HG02571 (cell line): ENCODE results near the gene EPHA6.
"Not testable (repeated sequence)": the region's sequence is repeated elsewhere in the genome, so short reads cannot be mapped to it uniquely, and the experiment has no call there.

Source experiments
- ATAC-seq: cut with Tn5 transposase; IDR thresholded peaks from one replicate; pipeline ENCODE4 v1.9.1; 2021; ENCODE audit warnings: mild to moderate bottlenecking, moderate library complexity; ENCODE audit not compliant: unreplicated experiment

Gene EPHA6

DNA sequence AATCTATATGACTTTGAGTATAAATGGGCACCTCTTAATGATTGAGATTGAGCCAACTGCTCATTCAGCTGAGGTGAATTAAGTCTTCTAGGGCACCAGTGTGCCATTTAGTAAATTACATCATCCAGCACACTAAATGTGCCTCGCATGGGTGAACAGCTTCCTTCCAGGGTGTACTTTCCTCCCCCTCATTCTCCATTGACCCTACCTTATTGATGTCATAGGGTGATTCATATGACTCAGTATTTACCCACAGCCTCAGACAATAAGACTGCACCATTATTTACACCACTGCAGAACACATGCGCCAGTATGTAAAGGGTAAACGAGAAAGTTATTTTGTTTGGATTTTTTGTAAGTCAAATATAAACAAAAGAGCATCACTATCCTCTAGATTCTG is 765.0 kb downstream of the EPHA6 start:
- ATAC-seq = no peak

GRCh38 chr3:97610626-97611025 is 796.2 kb downstream of the EPHA6 start:
- no peak for ATAC-seq

GRCh38 chr3:97612632-97613031 is 798.2 kb downstream of the EPHA6 start:
- ATAC-seq = no peak

- no peak for ATAC-seq
Observed at GRCh38 chr3:97613139-97613538, 798.7 kb downstream of the EPHA6 start.

DNA sequence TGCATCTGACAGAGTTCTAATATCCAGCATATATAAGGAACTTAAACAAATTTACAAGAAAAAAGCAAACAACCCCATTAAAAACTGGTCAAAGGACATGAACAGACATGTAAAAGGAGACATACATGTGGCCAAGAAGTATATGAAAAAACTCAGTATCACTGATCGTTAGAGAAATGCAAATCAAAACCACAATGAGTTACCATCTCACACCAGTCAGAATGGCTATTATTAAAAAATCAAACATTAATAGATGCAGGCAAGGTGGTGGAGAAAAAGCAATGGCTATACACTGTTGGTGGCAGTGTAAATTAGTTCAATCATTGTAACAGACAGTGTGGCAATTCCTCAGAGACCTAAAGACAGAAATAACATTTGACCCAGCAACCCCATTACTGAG is 806.1 kb downstream of the EPHA6 start:
- not testable (repeated sequence) for ATAC-seq

GRCh38 chr3:97636465-97636864 is 822.1 kb downstream of the EPHA6 start:
- no peak for ATAC-seq

DNA sequence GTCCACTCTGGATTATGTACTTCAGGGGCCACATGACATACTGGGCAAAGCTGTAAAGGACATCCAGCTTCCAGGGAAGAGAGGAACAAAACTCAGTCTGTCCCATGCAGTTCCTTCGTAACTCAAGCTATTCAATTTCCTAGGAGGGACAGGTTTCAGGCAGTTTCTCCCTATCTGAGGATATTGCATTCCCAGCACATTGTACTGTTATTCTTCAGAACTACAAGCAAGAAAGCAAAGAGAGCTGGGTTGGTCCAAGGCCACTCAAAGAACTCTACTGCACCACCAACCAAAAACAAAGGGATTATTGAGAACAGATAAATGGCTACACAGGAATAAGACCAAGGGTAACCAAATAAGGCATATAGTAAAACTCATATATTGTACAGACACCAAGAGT is 832.5 kb downstream of the EPHA6 start:
- ATAC-seq = no peak

- ATAC-seq = no peak
Observed at GRCh38 chr3:97647441-97647982, 833.1 kb downstream of the EPHA6 start.

GRCh38 chr3:97655971-97656370 is 841.6 kb downstream of the EPHA6 start:
- no peak for ATAC-seq

DNA sequence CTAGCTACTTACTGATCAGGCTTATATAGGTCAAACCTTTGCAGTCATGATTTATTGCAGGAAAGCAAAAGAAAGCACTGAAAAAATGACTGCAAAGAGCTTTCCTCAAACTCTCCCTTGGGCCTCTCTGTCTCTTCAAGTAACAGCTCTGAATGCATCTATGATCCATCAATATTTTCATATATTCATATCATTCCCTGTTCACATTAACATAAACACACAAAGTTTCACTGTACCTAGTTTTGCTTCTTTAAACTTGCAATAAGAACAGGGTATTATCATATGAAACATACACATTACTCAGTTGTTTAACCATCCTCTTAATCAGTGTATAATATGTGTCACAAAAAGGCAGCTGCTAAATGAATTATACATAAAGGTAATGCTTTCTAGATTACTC is 842.2 kb downstream of the EPHA6 start:
- ATAC-seq = no peak

DNA sequence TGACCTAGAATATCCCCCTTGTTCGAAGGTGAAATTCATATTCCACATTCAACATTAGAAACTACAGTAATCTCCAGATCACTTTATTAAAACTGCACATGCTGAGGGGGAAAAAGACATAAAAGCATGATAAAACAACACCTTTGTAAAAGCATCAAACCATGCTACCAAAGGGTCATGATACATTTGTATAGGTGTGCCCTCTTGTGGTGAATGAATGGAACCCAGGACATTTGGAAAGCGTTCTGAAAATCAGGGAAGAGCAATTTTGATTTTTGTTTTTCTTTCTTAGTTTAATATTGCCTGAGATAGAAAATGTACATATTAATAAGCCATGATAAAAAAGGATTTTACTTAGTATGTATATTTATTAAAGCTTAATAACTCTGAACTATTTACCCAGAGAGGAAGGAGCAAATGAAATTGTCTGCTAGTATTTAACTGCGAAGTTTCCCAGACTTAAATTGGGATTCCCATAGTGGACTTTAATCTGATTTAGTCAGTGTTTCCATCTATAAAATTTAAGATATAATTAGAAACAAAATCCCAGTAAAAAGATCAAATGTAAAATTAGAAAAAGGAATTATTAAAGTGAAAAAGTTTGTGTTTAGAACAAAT is 844.4 kb downstream of the EPHA6 start:
- ATAC-seq = no peak

- no peak for ATAC-seq
Observed at GRCh38 chr3:97662264-97662663, 847.9 kb downstream of the EPHA6 start.

- ATAC-seq = no peak
Observed at GRCh38 chr3:97662762-97663161, 848.4 kb downstream of the EPHA6 start.

GRCh38 chr3:97665896-97666295 is 851.5 kb downstream of the EPHA6 start:
- no peak for ATAC-seq

DNA sequence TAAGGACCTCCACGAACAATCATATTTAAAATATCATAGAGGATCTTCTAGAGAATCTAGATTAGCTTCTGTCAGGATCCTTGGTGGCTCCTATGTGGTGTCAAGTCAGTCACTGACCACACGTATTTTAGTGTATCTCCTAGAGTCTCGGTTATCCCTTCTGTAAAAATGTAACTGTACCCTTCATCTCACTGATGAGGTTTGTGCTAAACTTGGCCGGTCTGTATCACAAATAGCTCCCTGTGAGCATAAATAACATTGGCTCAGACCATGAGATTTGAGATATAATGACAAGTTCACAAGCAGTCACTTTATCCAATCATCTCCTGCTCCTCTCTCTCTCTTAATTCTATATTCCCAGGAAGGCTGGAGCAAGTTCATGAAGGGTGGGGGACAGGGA is 856.6 kb downstream of the EPHA6 start:
- ATAC-seq = no peak

GRCh38 chr3:97673357-97673997 is 859.1 kb downstream of the EPHA6 start:
- ATAC-seq = no peak

DNA sequence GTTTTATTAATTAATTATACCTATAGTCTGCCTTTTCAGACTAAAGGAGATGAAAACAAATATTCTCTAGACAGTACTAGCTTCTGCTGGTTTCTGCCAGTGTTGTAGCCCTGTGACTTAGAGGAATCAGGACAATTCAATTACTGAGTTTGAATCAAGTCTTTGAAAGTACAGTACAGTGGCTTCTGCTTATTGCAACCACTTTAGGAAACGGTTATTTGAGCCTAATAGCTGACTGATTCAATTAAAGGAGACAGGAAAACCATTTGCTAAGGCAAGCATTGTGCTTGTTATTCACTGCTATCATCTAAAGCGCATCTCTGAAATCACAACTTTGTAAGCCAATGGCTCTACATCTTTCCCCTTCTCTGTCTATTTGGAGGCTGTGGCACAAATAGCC is 860.1 kb downstream of the EPHA6 start:
- ATAC-seq = no peak

DNA sequence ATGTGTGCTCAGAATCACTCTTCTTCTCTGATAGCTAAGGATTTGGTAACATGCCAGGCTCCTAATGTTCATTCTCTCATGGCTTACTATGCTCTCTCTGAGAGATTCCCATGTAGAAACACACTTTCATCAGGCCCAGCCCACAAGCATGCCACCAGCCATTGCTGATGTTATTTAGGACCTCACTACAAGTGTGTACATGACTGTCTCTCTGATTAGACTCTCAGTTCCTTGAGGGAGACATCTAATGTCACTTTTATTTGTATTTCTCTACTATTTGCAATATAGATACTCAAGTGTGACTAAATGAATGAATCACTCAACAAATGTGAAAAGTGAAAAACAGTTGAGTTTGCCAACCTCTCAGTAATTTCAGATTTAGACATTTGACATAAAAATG is 865.8 kb downstream of the EPHA6 start:
- no peak for ATAC-seq

- no peak for ATAC-seq
Observed at GRCh38 chr3:97680696-97681095, 866.3 kb downstream of the EPHA6 start.

GRCh38 chr3:97684490-97684889 is 870.1 kb downstream of the EPHA6 start:
- ATAC-seq = no peak

DNA sequence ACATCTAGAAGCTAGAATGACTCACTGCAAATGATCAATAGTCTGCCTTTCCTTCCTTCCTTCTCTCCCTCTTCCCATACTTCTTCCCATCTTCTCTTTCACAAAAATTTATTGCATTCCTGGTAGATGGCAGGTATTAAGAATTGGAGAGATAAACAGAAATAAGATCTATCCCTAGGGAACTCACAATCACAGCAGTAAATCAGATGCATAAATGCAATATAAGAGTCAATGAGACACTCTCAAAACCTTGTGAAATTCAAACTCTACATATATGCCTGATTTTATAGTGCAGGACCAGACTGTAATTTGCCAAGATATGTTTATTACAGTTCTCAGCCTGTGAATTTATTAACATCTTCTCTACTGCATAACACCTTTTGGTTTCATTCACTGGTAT is 871.9 kb downstream of the EPHA6 start:
- no peak for ATAC-seq

DNA sequence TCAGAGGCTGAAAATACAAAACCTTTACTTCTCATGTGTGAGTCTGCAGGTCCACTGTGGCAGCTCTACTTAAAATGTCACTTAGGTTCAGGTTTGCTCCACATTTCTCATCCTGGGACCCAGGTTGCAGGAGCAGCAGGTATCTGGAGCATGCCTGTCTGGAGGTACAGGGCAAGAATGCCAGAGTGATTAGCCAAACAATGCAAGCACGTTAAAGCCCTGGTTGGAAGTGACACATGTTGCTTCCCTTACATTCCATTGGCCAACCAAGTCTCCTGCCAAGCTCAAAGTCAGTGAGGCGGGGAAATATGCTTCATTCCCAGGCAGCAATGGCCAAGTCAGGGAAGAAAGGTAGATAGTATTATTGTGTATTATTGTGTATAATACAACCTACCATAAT is 873.3 kb downstream of the EPHA6 start:
- no peak for ATAC-seq

- ATAC-seq = no peak
Observed at GRCh38 chr3:97689111-97689510, 874.7 kb downstream of the EPHA6 start.
